Epithelial cell of proximal tubule (primary cell): ENCODE data around the gene GPR42. TPM values are rescaled to one million over a fixed set of nuclear protein-coding genes. Genes with fewer than 3 reads are reported as not detected.
"Not testable (repeated sequence)": the region's sequence is repeated elsewhere in the genome, so short reads cannot be mapped to it uniquely, and the experiment has no call there.

ENCODE experiments used
- DNase-seq: peaks from one replicate; pipeline ENCODE4 v3.0.0-alpha.2; 2011; ENCODE audit warnings: low read depth
- H3K4me3 ChIP-seq: 2 replicates; pipeline ENCODE4 v1.5.1; 2011; ENCODE audit warnings: low read depth, mild to moderate bottlenecking, low read length
- total RNA-seq: library from RNA; depleted of rRNA; stranded (reverse); fragments of >200 nt; gene quantifications from 2 replicates; pipeline ENCODE4 v1.2.3, GENCODE V29; 2015
- TF ChIP-seq, protein P1 (sequence below): conservative IDR thresholded peaks from 2 replicates; pipeline ENCODE4 v1.5.1; 2012; ENCODE audit warnings: low read depth, mild to moderate bottlenecking, low read length

Gene GPR42
- total RNA-seq, 1 donor from 2014 or later: not detected

DNA sequence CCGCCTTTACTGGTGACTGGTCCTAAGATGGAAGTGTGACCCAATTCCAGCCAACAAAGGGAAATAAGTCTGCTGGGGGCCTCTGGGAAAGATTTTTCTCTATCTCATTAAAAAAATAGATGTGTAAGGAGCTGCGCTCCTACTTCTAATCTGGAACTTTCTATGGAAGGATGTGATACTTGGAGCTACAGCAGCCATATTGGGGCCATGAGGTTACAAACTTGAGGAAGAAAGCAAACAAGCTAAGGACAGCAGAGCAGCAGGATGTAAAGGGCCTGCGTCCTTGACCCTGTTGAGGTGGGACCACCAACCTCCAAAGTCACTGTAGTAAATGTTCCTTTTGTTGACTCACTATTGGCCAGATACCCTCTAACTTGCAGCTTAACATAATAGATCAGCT is 7.5 kb downstream of the GPR42 start:
- no peak for DNase-seq
- H3K4me3 ChIP-seq: no peak overlapping the region
- TF ChIP-seq, protein P1, sequence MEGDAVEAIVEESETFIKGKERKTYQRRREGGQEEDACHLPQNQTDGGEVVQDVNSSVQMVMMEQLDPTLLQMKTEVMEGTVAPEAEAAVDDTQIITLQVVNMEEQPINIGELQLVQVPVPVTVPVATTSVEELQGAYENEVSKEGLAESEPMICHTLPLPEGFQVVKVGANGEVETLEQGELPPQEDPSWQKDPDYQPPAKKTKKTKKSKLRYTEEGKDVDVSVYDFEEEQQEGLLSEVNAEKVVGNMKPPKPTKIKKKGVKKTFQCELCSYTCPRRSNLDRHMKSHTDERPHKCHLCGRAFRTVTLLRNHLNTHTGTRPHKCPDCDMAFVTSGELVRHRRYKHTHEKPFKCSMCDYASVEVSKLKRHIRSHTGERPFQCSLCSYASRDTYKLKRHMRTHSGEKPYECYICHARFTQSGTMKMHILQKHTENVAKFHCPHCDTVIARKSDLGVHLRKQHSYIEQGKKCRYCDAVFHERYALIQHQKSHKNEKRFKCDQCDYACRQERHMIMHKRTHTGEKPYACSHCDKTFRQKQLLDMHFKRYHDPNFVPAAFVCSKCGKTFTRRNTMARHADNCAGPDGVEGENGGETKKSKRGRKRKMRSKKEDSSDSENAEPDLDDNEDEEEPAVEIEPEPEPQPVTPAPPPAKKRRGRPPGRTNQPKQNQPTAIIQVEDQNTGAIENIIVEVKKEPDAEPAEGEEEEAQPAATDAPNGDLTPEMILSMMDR: no peak

DNA sequence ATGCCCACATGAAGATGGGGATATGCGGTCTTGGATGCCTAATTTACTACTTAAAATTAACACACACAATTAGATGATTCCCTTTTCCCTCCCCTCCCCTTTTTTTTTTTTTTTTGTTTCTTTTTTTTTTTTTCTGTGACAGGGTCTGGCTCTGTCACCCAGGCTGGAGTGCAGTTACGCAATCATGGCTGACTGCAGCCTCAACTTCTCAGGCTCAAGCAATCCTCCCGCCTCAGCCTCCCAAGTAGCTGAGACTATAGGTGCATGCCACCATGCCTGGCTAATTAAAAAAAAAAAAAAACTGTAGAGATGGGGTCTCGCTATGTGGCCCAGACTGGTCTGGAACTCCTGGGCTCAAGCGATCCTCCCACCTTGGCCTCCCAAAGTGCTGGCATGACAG is 8.7 kb downstream of the GPR42 start:
- not testable (repeated sequence) for DNase-seq

GRCh38 chr19:35379992-35380391 is 9.1 kb downstream of the GPR42 start:
- H3K4me3 ChIP-seq: no peak overlapping the region
- no peak for DNase-seq
- TF ChIP-seq, protein P1: no peak

More for the DNA sequence above, 8.7 kb downstream of the GPR42 start:
- not testable (repeated sequence) for H3K4me3 ChIP-seq

- no peak overlapping the region for H3K4me3 ChIP-seq
- no peak for DNase-seq
- TF ChIP-seq, protein P1: no peak
These were observed 9.7 kb downstream of the GPR42 start for GRCh38 chr19:35380450-35381124.

DNA sequence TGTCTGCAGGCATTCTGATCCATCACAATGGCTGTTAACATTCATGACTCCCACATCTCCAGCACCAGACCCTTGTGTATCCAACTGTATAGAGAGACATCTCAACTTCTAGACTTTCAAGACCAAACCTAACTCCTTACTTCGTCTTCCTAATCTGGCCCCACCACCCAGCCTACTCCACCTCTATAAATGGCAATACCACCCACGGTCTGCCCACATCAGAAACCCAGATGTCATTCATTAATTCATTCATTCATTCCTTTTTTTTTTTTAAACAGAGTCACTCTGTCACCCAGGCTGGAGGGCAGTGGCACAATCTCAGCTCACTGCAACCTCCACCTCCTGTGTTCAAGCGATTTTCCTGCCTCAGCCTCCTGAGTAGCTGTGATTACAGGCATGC is 10.4 kb downstream of the GPR42 start:
- TF ChIP-seq, protein P1: no peak
- H3K4me3 ChIP-seq: no peak overlapping the region
- no peak for DNase-seq

GRCh38 chr19:35381926-35382325 is 11.1 kb downstream of the GPR42 start:
- H3K4me3 ChIP-seq: no peak overlapping the region
- DNase-seq: no peak
- TF ChIP-seq, protein P1: no peak

DNA sequence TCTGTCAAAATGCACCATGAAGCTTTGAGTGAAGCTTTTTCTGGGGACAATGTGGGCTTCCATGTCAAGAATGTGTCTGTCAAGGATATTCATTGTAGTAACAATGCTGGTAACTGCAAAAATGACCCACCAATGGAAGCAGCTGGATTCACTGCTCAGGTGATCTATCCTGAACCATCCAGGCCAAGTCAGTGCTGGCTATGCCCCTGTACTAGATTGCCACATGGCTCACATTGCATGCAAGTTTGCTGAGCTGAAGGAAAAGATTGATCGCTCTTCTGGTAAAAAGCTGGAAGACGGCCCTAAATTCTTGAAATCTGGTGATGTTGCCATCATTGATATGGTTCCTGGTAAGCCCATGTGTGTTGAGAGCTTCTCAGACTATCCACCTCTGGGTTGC is 12.7 kb downstream of the GPR42 start:
- no peak overlapping the region for H3K4me3 ChIP-seq
- TF ChIP-seq, protein P1: no peak
- no peak for DNase-seq
